ENCODE data around the gene CYB561D2. TPM values are rescaled to one million over a fixed set of nuclear protein-coding genes. Genes with fewer than 3 reads are reported as not detected.
"Not testable (repeated sequence)": the region's sequence is repeated elsewhere in the genome, so short reads cannot be mapped to it uniquely, and the experiment has no call there.

CYB561D2 gene
- total and polyA plus RNA-seq, 9 of the 15 experiments (the other 6 are each of a cell fraction or from before 2014, with no cell fraction given), result 4.2 to 16.6 (median 9.4) TPM

DNA sequence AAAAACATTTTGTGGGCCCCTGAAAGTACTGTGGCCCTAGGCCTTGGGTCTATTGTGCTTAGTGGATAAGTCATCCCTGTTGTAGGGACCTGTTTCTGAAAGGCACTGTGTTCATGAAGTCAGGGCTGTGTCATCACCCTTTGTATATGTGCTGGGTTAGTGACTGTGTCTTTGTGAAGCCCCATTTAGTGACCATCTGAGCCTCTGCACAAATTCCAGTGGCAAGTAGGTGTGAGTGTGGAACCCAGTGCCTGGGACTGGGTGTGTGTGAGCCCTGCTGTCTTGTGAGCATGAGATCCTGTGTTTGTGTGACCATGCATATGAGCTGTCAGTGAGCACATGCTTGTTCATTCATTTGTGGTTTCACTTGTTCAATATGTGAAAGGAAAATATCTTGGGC is 46.1 kb upstream of the CYB561D2 start (continued):
- no peak for TF ChIP-seq ZNF77 (CRISPR knock-in tag; IDR thresholded peaks at IDR 0.05)
- TF ChIP-seq, protein P1, sequence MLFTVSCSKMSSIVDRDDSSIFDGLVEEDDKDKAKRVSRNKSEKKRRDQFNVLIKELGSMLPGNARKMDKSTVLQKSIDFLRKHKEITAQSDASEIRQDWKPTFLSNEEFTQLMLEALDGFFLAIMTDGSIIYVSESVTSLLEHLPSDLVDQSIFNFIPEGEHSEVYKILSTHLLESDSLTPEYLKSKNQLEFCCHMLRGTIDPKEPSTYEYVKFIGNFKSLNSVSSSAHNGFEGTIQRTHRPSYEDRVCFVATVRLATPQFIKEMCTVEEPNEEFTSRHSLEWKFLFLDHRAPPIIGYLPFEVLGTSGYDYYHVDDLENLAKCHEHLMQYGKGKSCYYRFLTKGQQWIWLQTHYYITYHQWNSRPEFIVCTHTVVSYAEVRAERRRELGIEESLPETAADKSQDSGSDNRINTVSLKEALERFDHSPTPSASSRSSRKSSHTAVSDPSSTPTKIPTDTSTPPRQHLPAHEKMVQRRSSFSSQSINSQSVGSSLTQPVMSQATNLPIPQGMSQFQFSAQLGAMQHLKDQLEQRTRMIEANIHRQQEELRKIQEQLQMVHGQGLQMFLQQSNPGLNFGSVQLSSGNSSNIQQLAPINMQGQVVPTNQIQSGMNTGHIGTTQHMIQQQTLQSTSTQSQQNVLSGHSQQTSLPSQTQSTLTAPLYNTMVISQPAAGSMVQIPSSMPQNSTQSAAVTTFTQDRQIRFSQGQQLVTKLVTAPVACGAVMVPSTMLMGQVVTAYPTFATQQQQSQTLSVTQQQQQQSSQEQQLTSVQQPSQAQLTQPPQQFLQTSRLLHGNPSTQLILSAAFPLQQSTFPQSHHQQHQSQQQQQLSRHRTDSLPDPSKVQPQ (CRISPR knock-in tag; IDR thresholded peaks at IDR 0.05; ENCODE audit: borderline replicate concordance), result no peak
- TF ChIP-seq, protein P2, sequence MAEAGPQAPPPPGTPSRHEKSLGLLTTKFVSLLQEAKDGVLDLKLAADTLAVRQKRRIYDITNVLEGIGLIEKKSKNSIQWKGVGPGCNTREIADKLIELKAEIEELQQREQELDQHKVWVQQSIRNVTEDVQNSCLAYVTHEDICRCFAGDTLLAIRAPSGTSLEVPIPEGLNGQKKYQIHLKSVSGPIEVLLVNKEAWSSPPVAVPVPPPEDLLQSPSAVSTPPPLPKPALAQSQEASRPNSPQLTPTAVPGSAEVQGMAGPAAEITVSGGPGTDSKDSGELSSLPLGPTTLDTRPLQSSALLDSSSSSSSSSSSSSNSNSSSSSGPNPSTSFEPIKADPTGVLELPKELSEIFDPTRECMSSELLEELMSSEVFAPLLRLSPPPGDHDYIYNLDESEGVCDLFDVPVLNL (CRISPR knock-in tag; IDR thresholded peaks at IDR 0.05; ENCODE audit: low read depth), result no peak
- no peak for TF ChIP-seq RBBP5 (IDR thresholded peaks at IDR 0.05; ENCODE audit: borderline replicate concordance, insufficient read depth, low read length, poor library complexity, severe bottlenecking)

DNA sequence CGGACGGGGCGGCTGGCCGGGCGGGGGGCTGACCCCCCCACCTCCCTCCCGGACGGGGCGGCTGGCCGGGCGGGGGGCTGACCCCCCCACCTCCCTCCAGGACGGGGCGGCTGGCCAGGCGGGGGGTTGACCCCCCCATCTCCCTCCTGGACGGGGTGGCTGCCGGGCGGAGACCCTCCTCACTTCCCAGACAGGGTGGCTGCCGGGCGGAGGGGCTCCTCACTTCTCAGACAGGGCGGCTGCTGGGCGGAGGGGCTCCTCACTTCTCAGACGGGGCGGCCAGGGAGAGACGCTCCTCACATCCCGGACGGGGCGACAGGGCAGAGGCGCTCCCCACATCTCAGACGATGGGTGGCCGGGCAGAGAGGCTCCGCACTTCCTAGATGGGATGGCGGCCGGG is 38.6 kb upstream of the CYB561D2 start:
- H3K4me3 ChIP-seq; H3K9ac ChIP-seq (ENCODE audit: insufficient read depth in 1 of 2, low read depth in 2 of 2, low read length in 2 of 2); H3K79me2 ChIP-seq (ENCODE audit: control insufficient read depth, insufficient read depth, low read length); H3K4me2 ChIP-seq (ENCODE audit: insufficient read depth, low read length); H2AFZ ChIP-seq (ENCODE audit: low read depth, low read length); ATAC-seq; DNase-seq (ENCODE audit: extremely low read depth in 1 of 4, low spot score in 3 of 4); H3K4me1 ChIP-seq (replicated peaks in 1 of 2; ENCODE audit: control insufficient read depth in 2 of 2, insufficient read depth in 2 of 2, low read length in 2 of 2); H3K36me3 ChIP-seq (ENCODE audit: control insufficient read depth, insufficient read depth, low read length); BruUV-seq (replicated peaks); in situ Hi-C loops (cut with MboI); H4K20me1 ChIP-seq (replicated peaks; ENCODE audit: control insufficient read depth, insufficient read depth, low read length); POLR2A ChIA-PET; intact Hi-C loops (cut with micrococcal nuclease); H3K27ac ChIP-seq (ENCODE audit: extremely low read depth, low read depth, low read length); H3K27me3 ChIP-seq (ENCODE audit: control insufficient read depth in 2 of 2, insufficient read depth in 2 of 2, low read length in 2 of 2); FAIRE-seq; CTCF ChIA-PET (ENCODE audit: low intra/inter-chr PET ratio); H3K9me1 ChIP-seq (ENCODE audit: control insufficient read depth, insufficient read depth, low read length); H3K9me3 ChIP-seq (replicated peaks; ENCODE audit: control insufficient read depth, insufficient read depth, low read depth, low read length): not testable (repeated sequence)
- 70% methylated on average over 2 of the region's 32 CpGs for WGBS (ENCODE audit: insufficient coverage, low coverage, missing lambda C conversion rate)
